Mesothelial cell of epicardium (in vitro differentiated cells): ENCODE results near the gene CXCR6. TPM values are rescaled to one million over a fixed set of nuclear protein-coding genes. Genes with fewer than 3 reads are reported as not detected.

Experiments used
- DNase-seq, 2 experiments: peaks; one replicate each; pipeline ENCODE4 v3.0.0; 2021; ENCODE audit warnings: low spot score in 2 of 2; ENCODE audit not compliant: unreplicated experiment in 2 of 2
- H3K27ac Mint-ChIP-seq: 2 replicates; pipeline ENCODE4 v1.8.0; 2021; ENCODE audit warnings: mixed read lengths
- H3K27me3 Mint-ChIP-seq: 2 replicates; pipeline ENCODE4 v1.8.0; 2021; ENCODE audit warnings: low read depth, mixed read lengths
- H3K36me3 Mint-ChIP-seq: 2 replicates; pipeline ENCODE4 v1.8.0; 2021; ENCODE audit warnings: mixed read lengths
- H3K4me1 Mint-ChIP-seq: 2 replicates; pipeline ENCODE4 v1.8.0; 2021; ENCODE audit warnings: mixed read lengths
- H3K4me3 Mint-ChIP-seq: 2 replicates; pipeline ENCODE4 v1.8.0; 2021; ENCODE audit warnings: mild to moderate bottlenecking, moderate library complexity, mixed read lengths
- H3K9me3 Mint-ChIP-seq: 2 replicates; pipeline ENCODE4 v1.8.0; 2021; ENCODE audit warnings: mixed read lengths
- total RNA-seq: library from RNA; stranded (reverse); gene quantifications from 3 replicates; pipeline ENCODE4 v1.2.1, GENCODE V29; 2021
- TF ChIP-seq, protein P1 (sequence below): fragments of 200-600 bp; sonication (generic); IDR thresholded peaks from one replicate; pipeline ENCODE4 v1.5.0; 2021; ENCODE audit warnings: antibody characterized with exemption; ENCODE audit not compliant: unreplicated experiment

The CXCR6 gene
- total RNA-seq, 1 donor from 2014 or later: not detected

DNA sequence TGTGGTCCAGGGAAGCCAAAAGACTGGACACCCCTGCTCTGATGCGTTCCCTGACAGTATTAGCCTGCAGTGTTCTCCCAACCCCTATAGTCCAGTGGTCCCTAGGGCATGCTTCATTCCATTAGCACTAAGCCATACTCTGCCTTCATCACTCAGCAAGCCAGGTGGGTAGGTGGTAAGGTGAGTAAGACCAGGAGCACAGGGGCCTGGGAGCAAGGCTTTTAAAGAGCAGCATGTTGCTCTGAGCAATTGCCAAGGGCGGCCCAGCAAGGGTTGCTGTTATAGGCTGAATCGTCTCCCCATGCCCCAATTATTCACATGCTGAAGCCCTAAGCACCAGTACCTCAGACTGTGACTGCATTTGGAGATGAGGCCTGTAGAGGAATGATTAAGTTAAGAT is 11.0 kb downstream of the CXCR6 start:
- TF ChIP-seq, protein P1, sequence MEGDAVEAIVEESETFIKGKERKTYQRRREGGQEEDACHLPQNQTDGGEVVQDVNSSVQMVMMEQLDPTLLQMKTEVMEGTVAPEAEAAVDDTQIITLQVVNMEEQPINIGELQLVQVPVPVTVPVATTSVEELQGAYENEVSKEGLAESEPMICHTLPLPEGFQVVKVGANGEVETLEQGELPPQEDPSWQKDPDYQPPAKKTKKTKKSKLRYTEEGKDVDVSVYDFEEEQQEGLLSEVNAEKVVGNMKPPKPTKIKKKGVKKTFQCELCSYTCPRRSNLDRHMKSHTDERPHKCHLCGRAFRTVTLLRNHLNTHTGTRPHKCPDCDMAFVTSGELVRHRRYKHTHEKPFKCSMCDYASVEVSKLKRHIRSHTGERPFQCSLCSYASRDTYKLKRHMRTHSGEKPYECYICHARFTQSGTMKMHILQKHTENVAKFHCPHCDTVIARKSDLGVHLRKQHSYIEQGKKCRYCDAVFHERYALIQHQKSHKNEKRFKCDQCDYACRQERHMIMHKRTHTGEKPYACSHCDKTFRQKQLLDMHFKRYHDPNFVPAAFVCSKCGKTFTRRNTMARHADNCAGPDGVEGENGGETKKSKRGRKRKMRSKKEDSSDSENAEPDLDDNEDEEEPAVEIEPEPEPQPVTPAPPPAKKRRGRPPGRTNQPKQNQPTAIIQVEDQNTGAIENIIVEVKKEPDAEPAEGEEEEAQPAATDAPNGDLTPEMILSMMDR: no peak
- no peaks in the 10 kb centered on the region for H3K9me3 Mint-ChIP-seq
- H3K27ac Mint-ChIP-seq: no peak overlapping the region
- H3K4me3 Mint-ChIP-seq: no peak overlapping the region
- no peaks in the 10 kb centered on the region for H3K27me3 Mint-ChIP-seq
- peaks cover 44% of the 10 kb centered on the region for H3K36me3 Mint-ChIP-seq
- H3K4me1 Mint-ChIP-seq: no peaks in the 10 kb centered on the region
- DNase-seq: no peak

DNA sequence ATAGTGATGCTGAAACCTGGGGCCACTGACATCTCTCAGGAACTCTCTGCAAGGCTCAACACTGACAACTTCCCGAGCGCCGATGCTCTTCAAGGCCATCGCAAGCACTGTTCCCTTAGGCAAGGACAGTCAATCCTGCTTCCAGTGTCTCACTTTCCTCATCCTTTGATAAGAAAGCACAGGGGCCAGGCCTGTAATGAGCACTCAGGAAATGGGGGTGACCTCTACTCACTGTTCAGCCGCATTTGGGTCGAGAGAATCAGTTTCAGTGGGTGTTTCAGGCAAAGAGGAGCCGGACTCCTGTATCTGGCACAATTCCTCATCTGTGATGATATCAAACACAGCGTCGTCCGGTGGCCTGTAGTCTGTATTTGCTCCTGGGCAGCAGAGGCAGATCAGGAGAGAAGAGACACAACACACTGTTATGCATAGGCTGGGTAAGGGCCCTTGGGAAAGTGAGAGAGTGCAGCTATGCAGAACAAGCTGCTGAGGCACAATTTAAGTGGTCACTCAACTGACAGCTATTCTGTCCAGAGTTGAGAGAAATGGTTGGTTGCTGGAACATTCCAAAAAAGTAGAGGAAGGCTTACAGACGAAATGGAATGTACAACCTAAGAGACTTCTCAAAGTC is 11.9 kb downstream of the CXCR6 start:
- peaks cover 46% of the 10 kb centered on the region for H3K36me3 Mint-ChIP-seq
- H3K27ac Mint-ChIP-seq: no peak overlapping the region
- no peak overlapping the region for H3K4me3 Mint-ChIP-seq
- H3K4me1 Mint-ChIP-seq: no peaks in the 10 kb centered on the region
- H3K27me3 Mint-ChIP-seq: no peaks in the 10 kb centered on the region
- DNase-seq: no peak
- TF ChIP-seq, protein P1: no peak
- H3K9me3 Mint-ChIP-seq: no peaks in the 10 kb centered on the region

DNA sequence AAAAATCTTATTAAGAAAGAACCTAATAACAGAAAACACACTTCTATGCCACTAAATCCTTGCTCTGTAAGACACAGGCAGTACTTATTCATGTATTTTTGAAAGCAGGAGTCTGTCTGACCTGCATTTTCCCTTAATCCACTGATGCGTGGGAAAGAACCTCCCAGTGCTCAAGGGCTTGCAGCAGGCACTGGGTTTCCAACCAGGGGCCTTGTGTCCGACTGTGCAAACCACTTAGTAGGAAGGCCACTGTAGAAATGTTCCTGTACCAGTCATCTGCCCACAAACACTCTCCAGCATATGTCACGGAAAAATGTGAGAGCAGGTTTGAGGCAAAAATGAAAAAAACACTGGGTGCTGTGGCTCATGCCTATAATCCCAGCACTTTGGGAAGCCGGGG is 12.4 kb downstream of the CXCR6 start:
- Mint-ChIP-seq H3K9me3 (no peaks in the 10 kb centered on the region), H3K27me3 (no peaks in the 10 kb centered on the region), H3K27ac (no peak overlapping the region), H3K36me3 (peaks cover 51% of the 10 kb centered on the region), H3K4me3 (no peak overlapping the region), H3K4me1 (no peaks in the 10 kb centered on the region)
- TF ChIP-seq, protein P1: no peak
- DNase-seq: no peak

DNA sequence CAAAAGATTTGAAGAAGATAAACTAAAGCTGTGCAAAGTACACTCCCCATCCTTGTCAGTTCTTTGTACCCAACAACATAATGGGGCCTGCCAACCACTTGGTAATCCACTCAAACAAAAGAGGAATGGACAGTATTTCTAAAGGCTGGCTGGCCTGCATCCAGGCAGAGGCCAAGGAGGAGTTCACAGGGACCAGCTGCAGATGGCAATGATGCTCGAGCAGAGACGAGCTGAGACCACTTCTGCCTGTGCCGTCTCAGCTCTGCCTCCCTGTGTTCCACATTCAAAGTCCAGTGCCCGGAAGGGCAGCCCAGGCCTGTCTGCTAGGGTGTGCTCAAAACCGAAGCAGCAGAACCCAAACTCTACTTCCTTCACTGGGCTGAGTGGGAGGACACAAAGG is 14.3 kb downstream of the CXCR6 start:
- DNase-seq: no peak
- Mint-ChIP-seq H3K27ac (no peak overlapping the region), H3K9me3 (peaks cover 3% of the 10 kb centered on the region), H3K36me3 (peaks cover 69% of the 10 kb centered on the region), H3K27me3 (no peaks in the 10 kb centered on the region), H3K4me1 (no peaks in the 10 kb centered on the region), H3K4me3 (no peak overlapping the region)
- TF ChIP-seq, protein P1: no peak

GRCh38 chr3:45958321-45958791 is 15.1 kb downstream of the CXCR6 start:
- TF ChIP-seq, protein P1: no peak
- DNase-seq: no peak
- Mint-ChIP-seq H3K4me1 (no peaks in the 10 kb centered on the region), H3K9me3 (peaks cover 3% of the 10 kb centered on the region), H3K36me3 (peaks cover 66% of the 10 kb centered on the region), H3K27ac (no peak overlapping the region), H3K4me3 (no peak overlapping the region), H3K27me3 (no peaks in the 10 kb centered on the region)
